Brain microvascular endothelial cell (primary cell): ENCODE results near the gene SPDEF.

Experiments
- DNase-seq: peaks from one replicate; pipeline ENCODE4 v3.0.0-alpha.2; 2020
- H3K27ac ChIP-seq: fragments of 250-450 bp; sonication (Bioruptor Pico); 2 replicates; pipeline ENCODE4 v1.5.1; 2020; ENCODE audit warnings: mild to moderate bottlenecking, moderate library complexity
- H3K27me3 ChIP-seq: fragments of 250-450 bp; sonication (Bioruptor Pico); replicated peaks from 2 replicates; pipeline ENCODE4 v1.5.1; 2020; ENCODE audit warnings: mild to moderate bottlenecking
- H3K36me3 ChIP-seq: fragments of 250-450 bp; sonication (Bioruptor Pico); replicated peaks from 2 replicates; pipeline ENCODE4 v1.5.1; 2020; ENCODE audit warnings: mild to moderate bottlenecking
- H3K4me3 ChIP-seq: 2 replicates; pipeline ENCODE4 v1.5.1; 2011; ENCODE audit warnings: low read depth, mild to moderate bottlenecking, control low read depth, low read length, moderate library complexity
- CTCF ChIP-seq: IDR thresholded peaks from 2 replicates; pipeline ENCODE4 v1.5.1; 2011; ENCODE audit warnings: low read depth, mild to moderate bottlenecking, moderate library complexity, low read length, control low read depth, inconsistent platforms; ENCODE audit errors: missing control alignments
- in situ Hi-C: cut with HindIII; loops from 2 replicates; pipeline ENCODE4 v1.10.0; 2017; ENCODE audit warnings: low sequenced_read_pairs, low pct_ligation_motif_present

The SPDEF gene

GRCh38 chr6:34538581-34538980 is 17.5 kb downstream of the SPDEF start:
- in situ Hi-C loops = no loop called here
- no peaks in the 10 kb centered on the region for H3K36me3 ChIP-seq
- no peak for TF ChIP-seq CTCF

DNA sequence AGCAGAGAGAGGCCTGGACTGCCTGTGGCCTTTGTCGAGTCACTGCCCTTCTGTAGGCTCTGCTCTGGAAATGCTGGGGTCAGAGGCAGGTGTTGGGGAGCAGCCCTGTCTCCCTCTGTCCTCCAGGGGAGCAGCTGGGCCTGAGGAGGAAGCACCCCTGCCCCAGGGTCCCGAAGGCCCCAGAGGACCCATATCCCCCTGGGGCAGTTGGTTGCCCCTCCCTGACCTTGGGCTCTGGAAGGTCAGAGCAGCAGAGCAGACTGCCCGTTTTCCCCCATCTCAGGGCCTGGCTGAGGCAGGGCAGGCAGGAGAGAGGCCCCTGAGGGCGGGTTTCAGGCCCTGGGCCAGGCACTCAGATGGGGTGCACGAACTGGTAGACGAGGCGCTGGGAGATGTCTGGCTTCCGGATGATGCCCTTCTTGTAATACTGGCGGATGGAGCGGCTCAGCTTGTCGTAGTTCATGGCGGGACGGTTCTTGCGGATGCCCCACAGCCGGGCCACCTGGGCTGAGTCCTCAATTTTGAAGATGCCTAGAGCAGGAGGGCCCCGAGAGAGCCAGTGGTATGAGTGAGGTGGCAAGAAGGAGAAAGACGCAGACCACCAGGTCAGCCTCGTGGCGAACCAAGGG is 18.1 kb downstream of the SPDEF start:
- H3K36me3 ChIP-seq = no peaks in the 10 kb centered on the region
- no peak for DNase-seq
- no peak overlapping the region for H3K27ac ChIP-seq
- in situ Hi-C loops = no loop called here
- H3K27me3 ChIP-seq = no peaks in the 10 kb centered on the region
- no peak overlapping the region for H3K4me3 ChIP-seq
- no peak for TF ChIP-seq CTCF

More at GRCh38 chr6:34538581-34538980, 17.5 kb downstream of the SPDEF start:
- no peak for DNase-seq
- no peaks in the 10 kb centered on the region for H3K27me3 ChIP-seq
- H3K27ac ChIP-seq = no peak overlapping the region
- no peak overlapping the region for H3K4me3 ChIP-seq

DNA sequence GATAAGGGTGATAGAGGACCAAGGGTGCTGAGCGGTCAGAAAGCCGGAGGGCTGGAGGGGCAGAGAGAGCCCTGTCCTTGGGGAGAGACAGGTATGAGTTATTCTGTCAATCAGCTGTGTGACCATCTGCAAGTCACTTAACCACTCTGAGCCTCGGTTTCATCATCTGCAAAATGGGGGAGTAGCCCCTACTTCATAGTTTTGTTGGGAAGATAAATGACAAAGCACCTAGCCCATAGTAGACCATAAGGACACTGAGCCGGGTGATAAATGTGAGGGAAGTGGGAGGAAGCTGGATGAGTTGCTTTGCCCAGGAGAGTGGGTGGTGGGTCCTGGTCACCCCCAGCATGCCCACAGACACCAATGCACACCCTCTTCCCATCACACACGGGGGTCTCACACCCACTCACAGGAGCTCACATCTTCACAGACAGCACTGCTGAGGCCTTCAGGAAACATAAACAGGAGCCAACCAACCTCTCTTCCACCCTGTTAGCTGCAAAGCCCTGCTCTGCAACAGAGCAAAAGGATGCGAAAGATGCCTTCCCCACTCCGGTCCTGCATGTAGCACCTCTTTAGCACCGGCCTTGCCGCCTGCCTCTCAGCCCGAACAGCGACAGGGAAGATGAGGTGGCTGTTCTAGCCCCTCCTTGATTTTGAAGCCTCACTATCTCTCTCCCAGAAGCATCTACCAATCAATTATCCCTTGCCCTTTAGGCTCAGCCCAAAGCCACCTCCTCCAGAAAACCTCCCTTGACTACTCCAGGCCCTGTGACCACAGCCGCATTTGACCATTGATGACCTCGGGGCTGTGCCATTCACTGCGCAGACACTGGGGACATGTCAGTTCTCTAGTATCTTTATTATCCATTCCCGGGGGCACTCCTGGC is 18.9 kb downstream of the SPDEF start:
- no peak for TF ChIP-seq CTCF

GRCh38 chr6:34536251-34536958 is 19.7 kb downstream of the SPDEF start:
- DNase-seq = no peak
- Histone ChIP-seq H3K27ac (no peak overlapping the region), H3K4me3 (no peak overlapping the region), H3K27me3 (no peaks in the 10 kb centered on the region), H3K36me3 (no peaks in the 10 kb centered on the region)
- in situ Hi-C loops = no loop called here
- TF ChIP-seq CTCF = no peak

More for the DNA sequence above, 18.9 kb downstream of the SPDEF start:
- DNase-seq = no peak
- no peak overlapping the region for H3K4me3 ChIP-seq
- H3K27me3 ChIP-seq = no peaks in the 10 kb centered on the region
- no peak overlapping the region for H3K27ac ChIP-seq
- no peaks in the 10 kb centered on the region for H3K36me3 ChIP-seq
- in situ Hi-C loops = no loop called here

DNA sequence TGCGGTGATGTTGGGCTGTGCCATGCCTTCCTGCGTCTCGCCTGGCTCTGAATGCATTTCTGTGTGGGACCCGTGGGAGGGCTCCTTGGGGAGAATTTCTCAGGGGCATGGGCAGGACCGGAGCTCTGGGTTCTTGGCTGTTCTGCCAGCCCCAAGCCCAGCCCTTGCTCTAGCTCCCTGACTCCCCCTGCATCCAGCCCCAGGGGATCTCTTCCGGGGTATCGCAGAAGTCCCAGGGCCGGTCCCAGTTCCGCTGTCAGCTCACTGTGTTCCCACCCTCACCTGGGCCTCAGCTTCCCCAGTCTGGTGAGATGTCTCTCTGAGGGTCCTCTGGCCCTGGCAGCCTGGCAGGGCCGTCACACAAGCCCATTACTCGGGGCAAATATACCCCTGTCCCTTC is 20.5 kb downstream of the SPDEF start:
- no peak for DNase-seq
- in situ Hi-C loops = no loop called here

More for the DNA sequence above, 20.5 kb downstream of the SPDEF start:
- no peak overlapping the region for H3K4me3 ChIP-seq
- H3K36me3 ChIP-seq = no peaks in the 10 kb centered on the region
- no peak overlapping the region for H3K27ac ChIP-seq
- H3K27me3 ChIP-seq = no peaks in the 10 kb centered on the region
- no peak for TF ChIP-seq CTCF
